ENCODE measurements around the gene CREB3L2. TPM values are rescaled to one million over a fixed set of nuclear protein-coding genes. Genes with fewer than 3 reads are reported as not detected.

CREB3L2 gene
- total RNA-seq, 1 experiment from 2014 or later, result 41.2 TPM

DNA sequence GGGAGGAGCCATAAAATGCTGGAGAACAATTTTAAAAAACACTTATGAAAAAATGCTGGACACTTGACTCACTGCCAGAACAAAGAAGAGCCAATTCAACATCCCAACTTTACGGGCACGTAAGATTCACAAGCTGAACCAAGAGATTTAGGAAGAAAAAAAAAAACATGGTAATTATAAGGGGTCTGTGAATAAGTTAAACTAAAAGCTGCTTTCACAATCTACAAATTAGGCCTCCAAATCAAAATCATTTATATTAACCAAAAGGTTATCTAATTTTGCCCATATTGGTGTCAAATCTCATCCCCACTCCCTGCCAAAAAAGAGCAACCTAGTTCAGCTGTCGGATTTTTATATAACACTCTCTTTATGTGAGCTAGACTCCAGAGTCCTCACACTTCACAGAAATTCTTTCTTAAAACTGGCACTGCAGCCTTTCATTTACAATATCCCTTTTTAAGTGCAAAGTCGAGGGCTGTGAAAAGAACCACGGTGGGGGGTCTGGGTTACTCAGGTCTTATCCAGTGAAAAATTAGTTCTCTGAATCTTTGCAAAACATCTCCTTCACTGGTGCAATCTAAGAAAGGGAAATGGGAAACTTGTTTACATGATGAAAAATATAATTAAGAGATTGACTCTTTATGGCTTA is 124.7 kb downstream of the CREB3L2 start:
- CTCF ChIA-PET, result no interaction called here

GRCh38 chr7:137875746-137876145 is 126.1 kb downstream of the CREB3L2 start:
- Histone ChIP-seq H3K36me3 (ENCODE audit: low read depth) (peaks cover 20% of the 10 kb centered on the region; the same call in 1 of the 2 replicates), H3K9me3 (ENCODE audit: insufficient read depth, low read depth) (no peaks in the 10 kb centered on the region), H3K79me2 (ENCODE audit: low read depth) (no peaks in the 10 kb centered on the region), H3K4me1 (replicated peaks; ENCODE audit: insufficient read depth) (peaks cover 6% of the 10 kb centered on the region; the same call in 1 of the 2 replicates), H3K27me3 (ENCODE audit: insufficient read depth, low read depth) (no peaks in the 10 kb centered on the region), H3K4me3 (no peak overlapping the region), H3K9me2 (ENCODE audit: insufficient read depth) (no peaks in the 10 kb centered on the region), H2AFZ (no peak overlapping the region), H3K4me2 (no peak overlapping the region), H3K27ac (no peak overlapping the region), H3F3A (ENCODE audit: insufficient read depth, low read depth) (no peaks in the 10 kb centered on the region), H4K20me1 (ENCODE audit: insufficient read depth) (no peaks in the 10 kb centered on the region)
- no TSS peak for BruUV-seq (replicated peaks)
- intact Hi-C loops (cut with micrococcal nuclease; ENCODE audit: unreplicated experiment), result no loop called here
- ChIA-PET CTCF (no interaction called here), POLR2A (ENCODE audit: unreplicated experiment) (no interaction called here)
- no peak for DNase-seq
- TF ChIP-seq CTCF (conservative IDR thresholded peaks at IDR 0.05) (no peak), EZH2 (IDR thresholded peaks at IDR 0.05; ENCODE audit: low read depth) (no peak)

More for the DNA sequence above, 124.7 kb downstream of the CREB3L2 start:
- no TSS peak for BruUV-seq (replicated peaks)
- no peaks in the 10 kb centered on the region for H3K9me2 ChIP-seq (ENCODE audit: insufficient read depth)
- H3F3A ChIP-seq (ENCODE audit: insufficient read depth, low read depth), result peaks cover 3% of the 10 kb centered on the region; the same call in 1 of the 2 replicates
- no peaks in the 10 kb centered on the region for H3K79me2 ChIP-seq (ENCODE audit: low read depth)
- POLR2A ChIA-PET (ENCODE audit: unreplicated experiment), result no interaction called here
- H3K27ac ChIP-seq, result no peak overlapping the region
- no peak overlapping the region for H2AFZ ChIP-seq
- no peaks in the 10 kb centered on the region for H3K27me3 ChIP-seq (ENCODE audit: insufficient read depth, low read depth)
- no peaks in the 10 kb centered on the region for H4K20me1 ChIP-seq (ENCODE audit: insufficient read depth)
- no peak overlapping the region for H3K4me2 ChIP-seq
- H3K4me1 ChIP-seq (replicated peaks; ENCODE audit: insufficient read depth), result peaks cover 13% of the 10 kb centered on the region
- no peaks in the 10 kb centered on the region for H3K9me3 ChIP-seq (ENCODE audit: insufficient read depth, low read depth)
- DNase-seq, result no peak
- H3K4me3 ChIP-seq, result no peak overlapping the region
- H3K36me3 ChIP-seq (ENCODE audit: low read depth), result peaks cover 33% of the 10 kb centered on the region
- TF ChIP-seq CTCF (conservative IDR thresholded peaks at IDR 0.05) (no peak), EZH2 (IDR thresholded peaks at IDR 0.05; ENCODE audit: low read depth) (no peak)
- intact Hi-C loops (cut with micrococcal nuclease; ENCODE audit: unreplicated experiment), result no loop called here

- no peaks in the 10 kb centered on the region for H3K79me2 ChIP-seq (ENCODE audit: low read depth)
- no peak overlapping the region for H3K4me2 ChIP-seq
- no peaks in the 10 kb centered on the region for H4K20me1 ChIP-seq (ENCODE audit: insufficient read depth)
- H3K4me3 ChIP-seq, result no peak overlapping the region
- ChIA-PET POLR2A (ENCODE audit: unreplicated experiment) (no interaction called here), CTCF (no interaction called here)
- no TSS peak for BruUV-seq (replicated peaks)
- TF ChIP-seq CTCF (conservative IDR thresholded peaks at IDR 0.05), result no peak
- no peak for TF ChIP-seq EZH2 (IDR thresholded peaks at IDR 0.05; ENCODE audit: low read depth)
- H3K27me3 ChIP-seq (ENCODE audit: insufficient read depth, low read depth), result no peaks in the 10 kb centered on the region
- H3K9me3 ChIP-seq (ENCODE audit: insufficient read depth, low read depth), result no peaks in the 10 kb centered on the region
- DNase-seq, result no peak
- peaks cover 7% of the 10 kb centered on the region; the same call in 1 of the 2 replicates for H3K36me3 ChIP-seq (ENCODE audit: low read depth)
- intact Hi-C loops (cut with micrococcal nuclease; ENCODE audit: unreplicated experiment), result no loop called here
- no peak overlapping the region for H2AFZ ChIP-seq
- H3F3A ChIP-seq (ENCODE audit: insufficient read depth, low read depth), result no peaks in the 10 kb centered on the region
- peaks cover 6% of the 10 kb centered on the region; the same call in 1 of the 2 replicates for H3K4me1 ChIP-seq (replicated peaks; ENCODE audit: insufficient read depth)
- no peak overlapping the region for H3K27ac ChIP-seq
- no peaks in the 10 kb centered on the region for H3K9me2 ChIP-seq (ENCODE audit: insufficient read depth)
Observed at GRCh38 chr7:137873979-137874777, 127.7 kb downstream of the CREB3L2 start.

Measured in PC-9 (cell line).